H1 (cell line): Measurements from ENCODE around the gene DCLRE1A. TPM values are rescaled to one million over a fixed set of nuclear protein-coding genes. Genes with fewer than 3 reads are reported as not detected.

Source experiments
- EZH2 ChIP-seq: fragments of 200-600 bp; sonication (generic); IDR thresholded peaks from 2 replicates; pipeline ENCODE4 v1.7.1; 2012; ENCODE audit warnings: low read depth, mild to moderate bottlenecking, moderate library complexity, low read length, inconsistent platforms; ENCODE audit not compliant: severe bottlenecking
- PHF8 ChIP-seq: fragments of 200-600 bp; sonication (generic); conservative IDR thresholded peaks from 2 replicates; pipeline ENCODE4 v1.7.1; 2012; ENCODE audit warnings: low read depth, mild to moderate bottlenecking, inconsistent platforms, low read length, moderate library complexity
- SAP30 ChIP-seq: fragments of 300-600 bp; sonication (generic); IDR thresholded peaks from 2 replicates; pipeline ENCODE4 v1.7.1; 2012; ENCODE audit warnings: low read length, moderate library complexity, mild to moderate bottlenecking, inconsistent platforms; ENCODE audit not compliant: insufficient read depth, insufficient replicate concordance
- SIX5 ChIP-seq: IDR thresholded peaks from 2 replicates; pipeline ENCODE4 v1.6.1; 2011; ENCODE audit warnings: mild to moderate bottlenecking, low read depth, low read length
- polyA plus RNA-seq, 7 experiments: library from polyadenylated mRNA; depleted of rRNA in 3 of 7; stranded (reverse) in 5 of 7; unstranded in 2 of 7; fragments of >200 nt in 5 of 7; fragments of 200-250 nt in 2 of 7; gene quantifications; 1 replicate in 5 of 7; 2 replicates in 1 of 7; 4 replicates in 1 of 7; pipeline versions ENCODE4 v1.2.1 to v1.2.3, GENCODE V29; 2011 to 2013; ENCODE audit warnings: missing spikeins in 2 of 7, mixed read lengths in 2 of 7
- total RNA-seq: library from RNA; stranded (reverse); fragmentation: NEBNext Ultra II Directional; extraction: Animal tissue kit (Norgen Biotek cat#: 25700); gene quantifications from 2 replicates; pipeline ENCODE4 v1.2.1, GENCODE V29; 2021

DCLRE1A gene
- total and polyA plus RNA-seq, 2 of the 8 experiments (the other 6 are each of a cell fraction or from before 2014, with no cell fraction given) = 8.1 to 10.1 TPM

GRCh38 chr10:113846036-113846435, 7.8 kb downstream of the DCLRE1A start (continued):
- no peak for TF ChIP-seq EZH2
- no peak for TF ChIP-seq SAP30
- TF ChIP-seq PHF8 = no peak
- TF ChIP-seq SIX5 = no peak
